OCI-LY1 (cell line): Measurements from ENCODE around the gene GANAB.
A peak's percentile ranks its signal among the peaks of the same experiment; 100 is the strongest.

ENCODE experiments used
- H2AFZ ChIP-seq: fragments of 200-600 bp; sonication (generic), shearing (Covaris generic); 2 replicates; pipeline ENCODE4 v1.6.0; 2014; ENCODE audit warnings: antibody characterized with exemption, mild to moderate bottlenecking, low read length
- H3F3A ChIP-seq: fragments of 200-600 bp; sonication (generic), shearing (Covaris generic); 2 replicates; pipeline ENCODE4 v1.6.0; 2014; ENCODE audit warnings: mild to moderate bottlenecking, antibody characterized with exemption, low read length, moderate library complexity; ENCODE audit not compliant: insufficient read depth
- H3K27ac ChIP-seq: fragments of 200-600 bp; sonication (generic); 2 replicates; pipeline ENCODE4 v1.5.1; 2014; ENCODE audit warnings: low read length, mixed run types, mild to moderate bottlenecking, low read depth; ENCODE audit not compliant: poor library complexity, severe bottlenecking
- H3K27me3 ChIP-seq: fragments of 200-600 bp; sonication (generic); 2 replicates; pipeline ENCODE4 v1.6.0; 2014; ENCODE audit warnings: antibody characterized with exemption, mild to moderate bottlenecking, low read length, moderate library complexity; ENCODE audit not compliant: insufficient read depth
- H3K36me3 ChIP-seq: fragments of 200-600 bp; sonication (generic); 2 replicates; pipeline ENCODE4 v1.6.1; 2014; ENCODE audit warnings: mild to moderate bottlenecking, antibody characterized with exemption, low read length, moderate library complexity, mixed read lengths; ENCODE audit not compliant: insufficient read depth
- H3K4me1 ChIP-seq: fragments of 200-600 bp; sonication (generic); 2 replicates; pipeline ENCODE4 v1.5.1; 2014; ENCODE audit warnings: mild to moderate bottlenecking, low read length, moderate library complexity; ENCODE audit not compliant: insufficient read depth, severe bottlenecking
- H3K4me2 ChIP-seq: fragments of 200-600 bp; sonication (generic), shearing (Covaris generic); 2 replicates; pipeline ENCODE4 v1.6.1; 2014; ENCODE audit warnings: low read length
- H3K4me3 ChIP-seq: fragments of 200-600 bp; sonication (generic); 2 replicates; pipeline ENCODE4 v1.5.1; 2014; ENCODE audit warnings: low read length, low read depth, mild to moderate bottlenecking, mixed read lengths; ENCODE audit not compliant: poor library complexity, severe bottlenecking
- H3K79me2 ChIP-seq: fragments of 200-600 bp; shearing (Covaris generic); 2 replicates; pipeline ENCODE4 v1.6.1; 2016; ENCODE audit warnings: mixed run types, low read length, mixed read lengths; ENCODE audit not compliant: insufficient read depth
- H3K9ac ChIP-seq: fragments of 200-600 bp; sonication (generic), shearing (Covaris generic); 2 replicates; pipeline ENCODE4 v1.6.1; 2014; ENCODE audit warnings: mild to moderate bottlenecking, low read length, mixed read lengths
- H3K9me2 ChIP-seq: fragments of 200-600 bp; sonication (generic), shearing (Covaris generic); 2 replicates; pipeline ENCODE4 v1.6.1; 2014; ENCODE audit warnings: low read depth, mild to moderate bottlenecking, low read length, mixed read lengths
- H3K9me3 ChIP-seq: fragments of 200-600 bp; shearing (Covaris generic); 2 replicates; pipeline ENCODE4 v1.6.1; 2014; ENCODE audit warnings: low read length, mixed read lengths
- H4K20me1 ChIP-seq: fragments of 200-600 bp; sonication (generic), shearing (Covaris generic); 2 replicates; pipeline ENCODE4 v1.6.0; 2016; ENCODE audit warnings: mild to moderate bottlenecking, low read length; ENCODE audit not compliant: insufficient read depth
- CTCF ChIP-seq: fragments of 200-600 bp; sonication (generic), shearing (Covaris generic); IDR thresholded peaks from 2 replicates; pipeline ENCODE4 v1.5.1; 2017; ENCODE audit warnings: mild to moderate bottlenecking, antibody characterized with exemption, low read length, moderate library complexity, mixed read lengths
- EZH2 ChIP-seq: fragments of 200-600 bp; sonication (generic), shearing (Covaris generic); IDR thresholded peaks from 2 replicates; pipeline ENCODE4 v1.8.0; 2017; ENCODE audit warnings: borderline replicate concordance, mixed run types, mild to moderate bottlenecking, antibody characterized with exemption, low read length, moderate library complexity, mixed read lengths

The GANAB gene

GRCh38 chr11:62666259-62666926, 20.0 kb upstream of the GANAB start:
- Histone ChIP-seq H3K79me2 (peaks cover 15% of the 10 kb centered on the region; the same call in 1 of the 2 replicates), H3K36me3 (peaks cover 45% of the 10 kb centered on the region)

GRCh38 chr11:62665599-62666258, 19.3 kb upstream of the GANAB start:
- peak overlapping the region; percentile 94 for H3K4me2 ChIP-seq
- H3F3A ChIP-seq = no peaks in the 10 kb centered on the region
- no peaks in the 10 kb centered on the region for H4K20me1 ChIP-seq
- peaks cover 11% of the 10 kb centered on the region; the same call in 1 of the 2 replicates for H3K79me2 ChIP-seq
- no peaks in the 10 kb centered on the region for H3K9me3 ChIP-seq
- H3K4me3 ChIP-seq = peak overlapping the region; percentile 94
- TF ChIP-seq EZH2 = no peak
- no peak for TF ChIP-seq CTCF
- H3K4me1 ChIP-seq = peaks cover 49% of the 10 kb centered on the region
- H2AFZ ChIP-seq = no peak overlapping the region
- H3K9me2 ChIP-seq = no peaks in the 10 kb centered on the region
- peak overlapping the region; percentile 99 for H3K9ac ChIP-seq
- peak overlapping the region; percentile 93 for H3K27ac ChIP-seq
- H3K27me3 ChIP-seq = no peaks in the 10 kb centered on the region
- peaks cover 48% of the 10 kb centered on the region for H3K36me3 ChIP-seq

More at GRCh38 chr11:62666259-62666926, 20.0 kb upstream of the GANAB start:
- no peaks in the 10 kb centered on the region for H4K20me1 ChIP-seq
- H3K4me2 ChIP-seq = peak overlapping the region; percentile 94
- H3K27me3 ChIP-seq = no peaks in the 10 kb centered on the region
- H3K27ac ChIP-seq = peak overlapping the region; percentile 93
- peak overlapping the region; percentile 99 for H3K9ac ChIP-seq
- peak overlapping the region; percentile 94 for H3K4me3 ChIP-seq
- peaks cover 53% of the 10 kb centered on the region for H3K4me1 ChIP-seq
- H2AFZ ChIP-seq = no peak overlapping the region
- H3K9me3 ChIP-seq = no peaks in the 10 kb centered on the region
- no peaks in the 10 kb centered on the region for H3F3A ChIP-seq
- H3K9me2 ChIP-seq = no peaks in the 10 kb centered on the region
- TF ChIP-seq CTCF (no peak), EZH2 (no peak)

GRCh38 chr11:62665075-62665598, 18.7 kb upstream of the GANAB start, which contains the start of the genes C11orf98 and CSKMT:
Gene C11orf98, minus strand, starts transcription at chr11:62665210. Its CDS starts 41 bp downstream, at chr11:62665169.
Gene CSKMT, plus strand, starts transcription at chr11:62665312. Its CDS starts 568 bp downstream, at chr11:62665880.
- Histone ChIP-seq H3K9me3 (no peaks in the 10 kb centered on the region), H3K79me2 (peaks cover 11% of the 10 kb centered on the region; the same call in 1 of the 2 replicates), H3K27ac (peak within 1 kb of the TSS; percentile 93), H3K4me3 (peak within 1 kb of the TSS; percentile 94), H3K36me3 (peaks cover 54% of the 10 kb centered on the region), H3K9ac (peak within 1 kb of the TSS; percentile 99), H4K20me1 (no peaks in the 10 kb centered on the region), H2AFZ (no peak within 1 kb of the TSS), H3K9me2 (no peaks in the 10 kb centered on the region), H3K27me3 (no peaks in the 10 kb centered on the region), H3K4me2 (peak within 1 kb of the TSS; percentile 94), H3F3A (no peaks in the 10 kb centered on the region), H3K4me1 (peaks cover 43% of the 10 kb centered on the region)
- TF ChIP-seq CTCF (no peak), EZH2 (no peak)
